Ovary (tissue), 9 donors: ENCODE measurements around the gene XXYLT1. TPM values are rescaled to one million over a fixed set of nuclear protein-coding genes. Genes with fewer than 3 reads are reported as not detected.
"Not testable (repeated sequence)": the region's sequence is repeated elsewhere in the genome, so short reads cannot be mapped to it uniquely, and the experiment has no call there.

Source experiments
- DNase-seq, 5 donors: peaks; one replicate each; pipeline ENCODE4 v3.0.0-alpha.2; 2019 to 2020
- H3K27ac ChIP-seq, 2 donors: fragments of 200-600 bp; one replicate each; pipeline versions ENCODE4 v1.5.1 to v1.8.0; 2019 to 2022
- H3K27me3 ChIP-seq: fragments of 200-600 bp; one replicate; pipeline ENCODE4 v1.8.0; 2022
- H3K36me3 ChIP-seq: fragments of 200-600 bp; sonication (generic); one replicate; pipeline ENCODE4 v1.5.1; 2019
- H3K4me1 ChIP-seq: one replicate; pipeline ENCODE4 v1.8.1; 2013; ENCODE audit warnings: mild to moderate bottlenecking, moderate library complexity; ENCODE audit not compliant: insufficient read depth
- H3K4me3 ChIP-seq: fragments of 200-600 bp; sonication (generic); one replicate; pipeline ENCODE4 v1.5.1; 2017
- H3K9me3 ChIP-seq, 2 donors: fragments of 200-600 bp in 1 of 2; sonication (generic) in 1 of 2; one replicate each; pipeline versions ENCODE4 v1.5.1 to v1.8.1; 2013 to 2019; ENCODE audit warnings: mild to moderate bottlenecking in 1 of 2, moderate library complexity in 1 of 2
- CTCF ChIP-seq, 3 donors: fragments of 450-650 bp in 2 of 3; fragments of 200-600 bp in 1 of 3; IDR thresholded peaks; one replicate each; pipeline versions ENCODE4 v1.5.1 to v1.8.0; 2016 to 2022; ENCODE audit warnings: antibody characterized with exemption in 3 of 3, mild to moderate bottlenecking in 1 of 3
- EP300 ChIP-seq: sonication (generic); formaldehyde crosslinking; IDR thresholded peaks from one replicate; pipeline ENCODE4 v1.6.1; 2017; ENCODE audit warnings: antibody characterized with exemption
- POLR2A ChIP-seq: fragments of 450-650 bp; IDR thresholded peaks from one replicate; pipeline ENCODE4 v1.6.1; 2017; ENCODE audit warnings: antibody characterized with exemption, mild to moderate bottlenecking, moderate library complexity
- WGBS, 3 donors: extraction: QIAGEN DNeasy Blood & Tissue Kit in 1 of 3; methylation state at CpG; one replicate each; pipeline versions ENCODE4 v1.1.5 to v1.1.7; 2013 to 2017; 5-methylcytosine and 5-hydroxymethylcytosine counted together
- intact Hi-C, 4 donors: fragments of 100-400 bp; cut with DNase I; formaldehyde crosslinking; loops; one replicate each; pipeline versions ENCODE4 v1.11.0 to v1.15.1; 2022 to 2023
- polyA plus RNA-seq, 2 donors: library from polyadenylated mRNA; stranded (reverse); fragments of 200-250 nt in 1 of 2; fragments of 350-450 nt in 1 of 2; fragmentation: Illumina TruSeq in 1 of 2; extraction: RNeasy Lipid Tissue Mini Kit (QIAGEN cat#74804) in 1 of 2; gene quantifications; one replicate each; pipeline ENCODE4 v1.2.3, GENCODE V29; 2013 to 2014
- total RNA-seq, 7 donors: library from RNA; depleted of rRNA in 2 of 7; stranded (reverse); fragments of >200 nt in 2 of 7; fragmentation: NEBNext Ultra II Directional in 3 of 7; extraction: Animal tissue kit (Norgen Biotek cat#: 25700) in 3 of 7; gene quantifications; one replicate each; pipeline versions ENCODE4 v1.1.0 to v1.2.4, GENCODE V29; 2016 to 2023
- donor health status: DM: no; HTN: no; CAD: no; lungs with moderate emphysema.
- donor health status: DM: no; HTN: no; CAD: no.
- donor health status: Bipolar disorder and iron deficiency.
- donor health status: DM: yes; HTN: yes; CAD: no.
- donor health status: DM: no; HTN: no; CAD: no.
- donor health status: DM: yes; HTN: yes; CAD: no.

XXYLT1 gene
- total and polyA plus RNA-seq, 9 donors, result 5.6 to 13.6 (median 10.2) TPM

- H3K27me3 ChIP-seq, result no peaks in the 10 kb centered on the region
- peaks cover 4% of the 10 kb centered on the region for H3K4me1 ChIP-seq
- TF ChIP-seq POLR2A (no peak), EP300 (no peak), CTCF (IDR thresholded peaks at IDR 0.05) (no peak)
- H3K4me3 ChIP-seq, result no peak overlapping the region
- no peak overlapping the region for H3K27ac ChIP-seq
- peaks cover 0 to 4% of the 10 kb centered on the region in 2 donors for H3K9me3 ChIP-seq
- no peak for DNase-seq
- no peaks in the 10 kb centered on the region for H3K36me3 ChIP-seq
- intact Hi-C loops, result no loop called here
- 28 to 50% (median 40%) methylated on average over 1 of the region's 1 CpG for WGBS, 3 donors
These were observed 81.1 kb downstream of the XXYLT1 start for GRCh38 chr3:195189821-195190220.

DNA sequence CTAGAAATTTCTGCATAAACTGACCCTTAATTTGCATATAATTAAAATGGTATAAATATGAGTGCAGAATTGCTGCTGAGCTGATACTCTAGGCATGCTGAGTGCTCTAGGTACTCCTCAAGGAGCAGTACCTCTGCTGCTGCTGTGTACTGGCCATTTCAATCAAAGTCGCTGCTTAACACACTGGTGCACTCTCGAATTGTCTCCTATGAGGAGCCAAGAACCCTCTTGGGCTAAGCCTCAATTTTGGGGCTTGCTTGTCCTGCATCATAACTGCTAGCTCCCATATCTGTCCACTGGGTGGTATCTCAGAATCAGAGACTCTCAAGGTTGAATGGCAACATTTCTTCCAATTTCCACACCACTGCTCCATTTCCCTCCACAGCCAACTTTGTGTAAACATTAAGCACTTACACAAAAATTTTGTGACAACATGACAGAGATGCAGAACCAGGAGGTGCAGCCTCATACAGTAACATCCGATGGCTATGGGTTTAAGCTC lies 82.5 kb downstream of the XXYLT1 start:
- H3K27me3 ChIP-seq, result no peaks in the 10 kb centered on the region
- H3K4me3 ChIP-seq, result no peak overlapping the region
- 96 to 98% (median 97%) methylated on average over 3 of the region's 3 CpGs for WGBS, 3 donors
- peaks cover 4% of the 10 kb centered on the region for H3K4me1 ChIP-seq
- no peaks in the 10 kb centered on the region for H3K36me3 ChIP-seq
- peaks cover 0 to 4% of the 10 kb centered on the region in 2 donors for H3K9me3 ChIP-seq
- intact Hi-C loops, result no loop called here
- TF ChIP-seq CTCF (IDR thresholded peaks at IDR 0.05) (no peak), EP300 (no peak), POLR2A (no peak)
- no peak for DNase-seq
- no peak overlapping the region for H3K27ac ChIP-seq

GRCh38 chr3:195187609-195188425 lies 83.1 kb downstream of the XXYLT1 start:
- TF ChIP-seq EP300 (no peak), CTCF (IDR thresholded peaks at IDR 0.05) (no peak), POLR2A (no peak)
- Histone ChIP-seq H3K9me3 (peaks cover 0 to 4% of the 10 kb centered on the region in 2 donors), H3K4me1 (peaks cover 4% of the 10 kb centered on the region), H3K27me3 (no peaks in the 10 kb centered on the region), H3K27ac (no peak overlapping the region), H3K4me3 (no peak overlapping the region), H3K36me3 (no peaks in the 10 kb centered on the region)
- DNase-seq, result no peak
- WGBS, 3 donors, result 18 to 21% (median 20%) methylated on average over 5 of the region's 5 CpGs
- intact Hi-C loops, result no loop called here

- WGBS, 3 donors, result 94 to 95% (median 94%) methylated on average over 6 of the region's 6 CpGs
- H3K4me1 ChIP-seq, H3K36me3 ChIP-seq: not testable (repeated sequence)
These were observed 84.3 kb downstream of the XXYLT1 start for GRCh38 chr3:195186710-195187047.

DNA sequence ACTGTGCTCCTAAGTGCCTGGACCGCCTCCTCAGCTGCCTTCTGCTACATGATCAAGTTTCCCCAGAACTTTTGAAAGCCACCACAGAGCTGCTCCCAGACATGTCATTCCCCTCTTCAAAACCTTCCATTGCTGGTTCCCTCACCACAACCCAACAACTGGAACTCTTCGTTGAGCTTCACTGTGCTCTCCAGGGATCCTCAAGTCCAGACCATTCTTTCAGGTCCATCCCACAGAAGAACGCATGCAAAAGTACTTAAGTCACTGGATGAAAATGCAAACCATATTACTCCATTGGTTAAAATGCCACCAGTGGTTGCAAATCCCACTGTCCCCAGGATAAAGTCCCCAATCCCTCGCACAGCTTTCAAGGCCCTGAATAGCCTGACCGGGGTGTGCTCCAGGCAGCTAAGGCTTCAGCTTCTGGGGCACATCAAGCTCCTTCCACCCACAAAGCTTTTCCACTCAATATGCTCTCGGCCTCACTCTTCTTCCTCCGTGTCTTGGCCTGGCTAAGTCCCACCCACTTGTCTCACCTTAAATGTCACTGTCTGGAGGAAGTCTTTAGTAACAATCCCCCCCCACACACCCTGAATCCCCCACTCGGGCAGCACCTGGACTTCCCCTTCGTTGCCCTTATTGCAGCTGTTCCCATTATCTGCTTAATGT lies 84.8 kb downstream of the XXYLT1 start:
- 87 to 91% (median 90%) methylated on average over 9 of the region's 9 CpGs for WGBS, 3 donors
- peaks cover 11% of the 10 kb centered on the region for H3K4me1 ChIP-seq
- no peaks in the 10 kb centered on the region for H3K27me3 ChIP-seq
- TF ChIP-seq POLR2A, result no peak
- TF ChIP-seq CTCF (IDR thresholded peaks at IDR 0.05), result no peak
- no peak for TF ChIP-seq EP300
- H3K36me3 ChIP-seq, result no peaks in the 10 kb centered on the region
- intact Hi-C loops, result no loop called here
- H3K4me3 ChIP-seq, result no peak overlapping the region
- DNase-seq, result no peak
- H3K9me3 ChIP-seq, result no peaks in the 10 kb centered on the region
- H3K27ac ChIP-seq, result no peak overlapping the region

More at GRCh38 chr3:195186710-195187047, 84.3 kb downstream of the XXYLT1 start:
- H3K9me3 ChIP-seq, DNase-seq, H3K27ac ChIP-seq, H3K27me3 ChIP-seq, intact Hi-C loops, H3K4me3 ChIP-seq: not testable (repeated sequence)
